ENCODE results near the gene GXYLT1. TPM values are rescaled to one million over a fixed set of nuclear protein-coding genes. Genes with fewer than 3 reads are reported as not detected.

Gene GXYLT1
- total RNA-seq, 1 donor from 2014 or later, result 11.8 TPM

- intact Hi-C loops (cut with DNase I), result loop anchor here (10.0 kb wide), 1 partner anchor 89 kb away; the partner anchor contains the start of gene YAF2
- Histone ChIP-seq H3K9me3 (no peaks in the 10 kb centered on the region), H3K27ac (no peak overlapping the region), H3K4me1 (peaks cover 23% of the 10 kb centered on the region), H3K27me3 (no peaks in the 10 kb centered on the region), H3K4me3 (peak overlapping the region in 1 of 2 donors; percentile 94), H3K36me3 (no peaks in the 10 kb centered on the region)
- DNase-seq (ENCODE audit: extremely low spot score in 2 of 2), result no peak
- TF ChIP-seq POLR2AphosphoS5 (IDR thresholded peaks at IDR 0.05; ENCODE audit: insufficient read depth in 1 of 2, low read depth in 1 of 2), result no peak
- no peak for TF ChIP-seq POLR2A (IDR thresholded peaks at IDR 0.05)
- TF ChIP-seq CTCF (IDR thresholded peaks at IDR 0.05), result no peak
These were observed 1.0 kb upstream of the GXYLT1 start for GRCh38 chr12:42145552-42146215.

DNA sequence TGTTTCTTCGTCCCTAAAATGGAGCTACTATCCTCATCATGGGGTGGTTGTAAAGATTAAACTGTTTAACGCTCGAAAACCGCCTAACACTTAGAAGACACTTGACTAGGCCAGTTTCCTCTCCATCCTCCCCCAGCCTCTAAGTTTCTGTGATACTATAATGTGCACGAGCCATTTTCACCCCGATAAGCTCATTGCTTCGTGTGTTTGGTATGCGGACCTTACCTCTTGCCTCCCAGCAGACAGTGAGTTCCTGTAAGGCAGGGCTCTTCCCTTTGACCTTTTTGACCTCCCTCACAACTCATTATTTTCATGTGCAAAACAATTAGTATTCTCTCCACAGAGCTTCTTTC, 499 bp upstream of the GXYLT1 start:
- intact Hi-C loops (cut with DNase I), result loop anchor here (10.0 kb wide), 1 partner anchor 90 kb away; the partner anchor contains the start of gene YAF2
- peaks cover 23% of the 10 kb centered on the region for H3K4me1 ChIP-seq
- no peaks in the 10 kb centered on the region for H3K9me3 ChIP-seq
- no peaks in the 10 kb centered on the region for H3K36me3 ChIP-seq
- no peaks in the 10 kb centered on the region for H3K27me3 ChIP-seq
- H3K27ac ChIP-seq, result peak overlapping the region; percentile 75
- H3K4me3 ChIP-seq, result peak overlapping the region; percentile 55 to 94
- TF ChIP-seq POLR2AphosphoS5 (IDR thresholded peaks at IDR 0.05; ENCODE audit: insufficient read depth in 1 of 2, low read depth in 1 of 2) (no peak), POLR2A (IDR thresholded peaks at IDR 0.05) (no peak), CTCF (IDR thresholded peaks at IDR 0.05) (no peak)
- no peak for DNase-seq (ENCODE audit: extremely low spot score in 2 of 2)

GRCh38 chr12:42144158-42144407, 591 bp downstream of the GXYLT1 start:
- peak overlapping the region; percentile 75 for H3K27ac ChIP-seq
- DNase-seq (ENCODE audit: extremely low spot score in 2 of 2), result no peak
- H3K9me3 ChIP-seq, result no peaks in the 10 kb centered on the region
- no peaks in the 10 kb centered on the region for H3K36me3 ChIP-seq
- intact Hi-C loops (cut with DNase I), result loop anchor here (10.0 kb wide), 1 partner anchor 91 kb away; the partner anchor contains the start of gene YAF2
- no peak for TF ChIP-seq POLR2A (IDR thresholded peaks at IDR 0.05)
- TF ChIP-seq CTCF (IDR thresholded peaks at IDR 0.05), result no peak
- TF ChIP-seq POLR2AphosphoS5 (IDR thresholded peaks at IDR 0.05; ENCODE audit: insufficient read depth in 1 of 2, low read depth in 1 of 2), result no peak
- H3K27me3 ChIP-seq, result no peaks in the 10 kb centered on the region
- peaks cover 23% of the 10 kb centered on the region for H3K4me1 ChIP-seq
- peak overlapping the region; percentile 55 to 94 for H3K4me3 ChIP-seq

DNA sequence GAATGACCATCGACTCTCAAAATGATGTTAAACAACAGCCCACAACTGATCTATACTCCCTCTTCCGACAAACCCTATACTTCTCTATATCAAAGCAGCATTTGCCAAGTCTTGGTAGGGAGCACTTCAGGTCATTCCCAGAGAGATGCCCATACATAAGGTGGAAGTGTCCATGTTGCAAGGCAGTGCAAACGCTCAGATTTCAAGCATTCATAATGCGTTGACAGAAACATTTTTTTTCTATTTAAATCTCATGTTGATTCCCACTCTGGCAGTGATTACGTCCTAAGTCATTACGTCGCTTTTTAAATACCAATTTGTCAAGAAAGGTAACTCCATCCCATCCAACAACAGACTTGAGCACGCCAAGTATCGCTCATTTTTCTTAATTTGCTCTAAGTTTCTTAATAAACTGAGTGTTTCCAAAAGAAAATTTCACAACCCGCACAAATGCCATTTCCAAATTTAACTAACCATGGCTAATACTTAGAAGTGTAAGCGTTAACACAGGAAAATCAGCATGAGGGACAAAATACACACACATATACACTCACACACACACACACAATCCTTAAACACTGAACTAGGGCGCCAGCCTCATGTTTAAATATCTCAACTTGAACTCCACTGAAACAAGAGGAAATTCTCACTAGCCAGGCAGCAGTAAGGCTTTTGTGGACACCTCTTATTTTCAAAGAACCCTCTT, 1.1 kb downstream of the GXYLT1 start:
- Histone ChIP-seq H3K4me1 (peaks cover 23% of the 10 kb centered on the region), H3K27me3 (no peaks in the 10 kb centered on the region), H3K36me3 (no peaks in the 10 kb centered on the region), H3K4me3 (peak overlapping the region; percentile 55 to 94), H3K27ac (peak overlapping the region; percentile 75), H3K9me3 (no peaks in the 10 kb centered on the region)
- TF ChIP-seq CTCF (IDR thresholded peaks at IDR 0.05), result no peak
- DNase-seq (ENCODE audit: extremely low spot score in 2 of 2), result no peak
- intact Hi-C loops (cut with DNase I), result loop anchor here (10.0 kb wide), 1 partner anchor 91 kb away; the partner anchor contains the start of gene YAF2

Data from vagina (tissue), 2 donors.